SK-N-SH (cell line): ENCODE results near the gene CENPO. TPM values are rescaled to one million over a fixed set of nuclear protein-coding genes. Genes with fewer than 3 reads are reported as not detected.

Source experiments
- CTCF ChIA-PET: fragments of 300-600, 350-600 bp; formaldehyde crosslinking; extraction: SDS; loops from one replicate; lab custom pipeline; 2021; lab: Yijun Ruan, JAX
- POLR2A ChIA-PET: fragments of 350-600 bp; sonication (Branson Sonifier 250); formaldehyde crosslinking; extraction: SDS; loops from one replicate; lab custom pipeline; 2020; ENCODE audit warnings: antibody characterized with exemption, inconsistent platforms; lab: Yijun Ruan, JAX
- DNase-seq: peaks from one replicate; pipeline ENCODE4 v3.0.0; 2012
- H2AFZ ChIP-seq: fragments of 200-600 bp; sonication (generic); 2 replicates; pipeline ENCODE4 v1.8.1; 2016; ENCODE audit warnings: antibody characterized with exemption, mild to moderate bottlenecking, low read depth
- H3F3A ChIP-seq: fragments of 200-600 bp; sonication (generic); replicated peaks from 2 replicates; pipeline ENCODE3; 2016; ENCODE audit warnings: antibody characterized with exemption, mild to moderate bottlenecking; ENCODE audit not compliant: insufficient read depth
- H3K27ac ChIP-seq, 2 experiments: fragments of 200-500 bp in 1 of 2; fragments of 200-600 bp in 1 of 2; sonication (Bioruptor generic) in 1 of 2; sonication (generic), shearing (Covaris generic) in 1 of 2; 2 replicates each; pipeline versions ENCODE4 v1.5.1 to v1.6.1; 2014 to 2016; ENCODE audit warnings: low read depth in 2 of 2, inconsistent platforms in 1 of 2, low read length in 1 of 2, mild to moderate bottlenecking in 1 of 2, mixed read lengths in 1 of 2
- H3K27me3 ChIP-seq: fragments of 200-600 bp; sonication (generic), shearing (Covaris generic); 2 replicates; pipeline ENCODE4 v1.6.1; 2016; ENCODE audit warnings: mixed run types; ENCODE audit not compliant: insufficient read depth
- H3K36me3 ChIP-seq, 2 experiments: fragments of 200-500 bp in 1 of 2; fragments of 200-600 bp in 1 of 2; sonication (Bioruptor generic) in 1 of 2; sonication (generic) in 1 of 2; replicated peaks in 1 of 2; 2 replicates each; pipeline versions ENCODE3 to v1.5.1; 2014 to 2016; ENCODE audit warnings: low read length in 1 of 2, mild to moderate bottlenecking in 1 of 2; ENCODE audit not compliant: insufficient read depth in 2 of 2, control insufficient read depth in 1 of 2
- H3K4me1 ChIP-seq, 2 experiments: fragments of 200-500 bp in 1 of 2; fragments of 200-600 bp in 1 of 2; sonication (Bioruptor generic) in 1 of 2; sonication (generic), shearing (Covaris generic) in 1 of 2; 2 replicates each; pipeline versions ENCODE4 v1.5.1 to v1.6.1; 2014 to 2016; ENCODE audit warnings: low read depth in 1 of 2, low read length in 1 of 2, mixed run types in 1 of 2; ENCODE audit not compliant: insufficient read depth in 2 of 2, control insufficient read depth in 1 of 2
- H3K4me2 ChIP-seq: fragments of 200-600 bp; sonication (generic), shearing (Covaris generic); 2 replicates; pipeline ENCODE4 v1.6.1; 2017; ENCODE audit warnings: mixed run types
- H3K4me3 ChIP-seq, 2 experiments: fragments of 200-500 bp in 1 of 2; fragments of 200-600 bp in 1 of 2; sonication (Bioruptor generic) in 1 of 2; sonication (generic), shearing (Covaris generic) in 1 of 2; 2 replicates each; pipeline versions ENCODE4 v1.5.1 to v1.8.1; 2014 to 2016; ENCODE audit warnings: low read depth in 2 of 2, inconsistent platforms in 1 of 2, low read length in 1 of 2, mild to moderate bottlenecking in 1 of 2, mixed read lengths in 1 of 2, moderate library complexity in 1 of 2
- H3K79me2 ChIP-seq: fragments of 200-600 bp; sonication (generic); 2 replicates; pipeline ENCODE4 v1.8.1; 2017; ENCODE audit warnings: mild to moderate bottlenecking; ENCODE audit not compliant: insufficient read depth
- H3K9ac ChIP-seq: fragments of 200-600 bp; sonication (generic); 2 replicates; pipeline ENCODE4 v1.6.1; 2017; ENCODE audit warnings: mixed run types
- H3K9me2 ChIP-seq: fragments of 200-600 bp; sonication (generic); 2 replicates; pipeline ENCODE4 v1.6.1; 2017; ENCODE audit warnings: mixed run types
- H3K9me3 ChIP-seq: fragments of 200-600 bp; sonication (generic); 2 replicates; pipeline ENCODE4 v1.6.1; 2017; ENCODE audit warnings: mixed run types, mild to moderate bottlenecking, moderate library complexity
- H4K20me1 ChIP-seq: fragments of 200-600 bp; sonication (generic); 2 replicates; pipeline ENCODE4 v1.6.1; 2017; ENCODE audit warnings: mild to moderate bottlenecking, mixed run types; ENCODE audit not compliant: insufficient read depth
- CHD2 ChIP-seq: fragments of 150-350 bp; IDR thresholded peaks from 2 replicates; pipeline ENCODE4 v1.6.1; 2018; ENCODE audit warnings: low read length; ENCODE audit not compliant: partially characterized antibody
- CTCF ChIP-seq: fragments of 200-600 bp; sonication (generic); IDR thresholded peaks from 2 replicates; pipeline ENCODE4 v1.6.1; 2017; ENCODE audit warnings: antibody characterized with exemption, mild to moderate bottlenecking, moderate library complexity
- EP300 ChIP-seq, 2 experiments: IDR thresholded peaks; 2 replicates each; pipeline versions ENCODE4 v1.4.0 to v1.6.1; 2012; ENCODE audit warnings: borderline replicate concordance in 1 of 2, low read depth in 1 of 2, low read length in 1 of 2
- GABPA ChIP-seq: IDR thresholded peaks from 2 replicates; pipeline ENCODE4 v1.4.0; 2012; ENCODE audit warnings: low read depth, mild to moderate bottlenecking
- MAX ChIP-seq: IDR thresholded peaks from 2 replicates; pipeline ENCODE4 v1.4.0; 2012; ENCODE audit warnings: low read depth
- NFIC ChIP-seq: IDR thresholded peaks from 2 replicates; pipeline ENCODE4 v1.4.0; 2012; ENCODE audit warnings: borderline replicate concordance
- POLR2AphosphoS5 ChIP-seq: IDR thresholded peaks from 2 replicates; pipeline ENCODE4 v1.6.1; 2012; ENCODE audit warnings: low read depth, low read length
- RAD21 ChIP-seq: IDR thresholded peaks from 2 replicates; pipeline ENCODE4 v1.6.1; 2012; ENCODE audit warnings: mild to moderate bottlenecking, low read length
- REST ChIP-seq: IDR thresholded peaks from 2 replicates; pipeline ENCODE4 v1.6.1; 2012; ENCODE audit warnings: mild to moderate bottlenecking, low read depth, low read length, moderate library complexity
- SMC3 ChIP-seq: IDR thresholded peaks from 2 replicates; pipeline ENCODE4 v1.6.1; 2012; ENCODE audit warnings: low read depth, low read length, improper control_type of control experiment
- USF2 ChIP-seq: fragments of 150-350 bp; IDR thresholded peaks from 2 replicates; pipeline ENCODE4 v1.6.1; 2017; ENCODE audit warnings: antibody characterized with exemption, low read length, low read depth, borderline replicate concordance
- WGBS: methylation state at CpG from one replicate; pipeline ENCODE4 v1.1.6; 2017; ENCODE audit warnings: low lambda C conversion rate; 5-methylcytosine and 5-hydroxymethylcytosine counted together
- polyA plus RNA-seq, 3 experiments: library from polyadenylated mRNA; depleted of rRNA; stranded (reverse); fragments of >200 nt; gene quantifications; 2 replicates each; pipeline ENCODE4 v1.2.3, GENCODE V29; 2012
- TF ChIP-seq, protein P1 (sequence below): IDR thresholded peaks from 2 replicates; pipeline ENCODE4; 2012
- TF ChIP-seq, protein P2 (sequence below): IDR thresholded peaks from 2 replicates; pipeline ENCODE4 v1.4.0; 2012; ENCODE audit warnings: low read depth, borderline replicate concordance

CENPO gene
- polyA plus RNA-seq, 1 of the 3 experiments (the other 2 are of a cell fraction): 18.3 TPM

DNA sequence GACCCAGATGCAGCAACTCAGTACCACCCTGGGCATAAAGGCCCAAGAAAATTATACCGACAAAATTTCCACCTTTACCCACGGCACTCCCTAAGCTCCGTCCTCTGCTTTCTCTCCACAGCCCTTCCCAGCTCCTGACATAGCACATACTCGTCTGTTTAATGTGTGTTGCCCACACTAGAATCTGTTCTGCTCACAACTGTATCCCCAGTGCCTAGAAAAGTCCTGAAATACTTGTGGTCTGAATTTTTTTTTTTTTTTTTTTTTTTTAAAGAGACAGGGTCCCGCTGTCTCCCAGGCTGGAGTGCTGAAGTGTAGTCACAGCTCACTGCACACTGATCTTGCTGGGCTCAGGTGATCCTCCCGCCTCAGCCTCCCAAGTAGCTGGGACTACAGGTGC lies 64.5 kb downstream of the CENPO start:
- Histone ChIP-seq H3K4me2 (no peak overlapping the region), H3K9me3 (no peaks in the 10 kb centered on the region), H2AFZ (no peak overlapping the region), H3K36me3 (no peaks in the 10 kb centered on the region), H3K27ac (no peak overlapping the region), H3K9me2 (no peaks in the 10 kb centered on the region), H3K4me3 (no peak overlapping the region), H3K79me2 (no peaks in the 10 kb centered on the region), H3K9ac (no peak overlapping the region), H3F3A (no peaks in the 10 kb centered on the region), H3K27me3 (no peaks in the 10 kb centered on the region), H4K20me1 (no peaks in the 10 kb centered on the region), H3K4me1 (peaks cover 8 to 10% of the 10 kb centered on the region in 2 experiments; a peak in 2 of 4 replicates)
- CTCF ChIA-PET: interaction anchor here (0.6 to 5.3 kb wide), 3 partner anchors 13 to 30 kb away, joined by 4 to 25 read pairs (median 6); no protein-coding TSS in a partner anchor
- TF ChIP-seq SMC3 (no peak), MAX (no peak), USF2 (no peak)
- 95% methylated on average over 6 of the region's 6 CpGs for WGBS
- POLR2A ChIA-PET: no interaction called here
- no peak for DNase-seq

DNA sequence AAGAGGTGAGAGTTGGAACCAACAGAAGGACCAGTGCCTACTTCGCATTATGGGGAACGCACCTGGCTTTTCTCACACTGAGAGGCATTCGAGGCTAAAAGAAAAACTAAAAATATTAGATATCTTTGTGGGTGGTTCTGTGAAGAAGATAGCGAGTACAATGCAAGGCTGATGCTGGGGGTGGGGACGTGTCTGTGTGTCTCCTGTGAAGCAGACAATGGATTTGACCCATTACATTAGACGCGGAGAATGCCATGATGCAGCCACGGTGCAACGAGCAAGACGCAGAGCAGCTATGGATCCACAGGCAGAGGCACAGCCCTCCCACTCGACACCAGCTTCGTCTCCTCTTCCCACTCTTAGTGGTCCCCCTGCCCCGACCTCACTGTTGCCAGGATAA lies 65.8 kb downstream of the CENPO start:
- Histone ChIP-seq H3K27me3 (no peaks in the 10 kb centered on the region), H3F3A (no peaks in the 10 kb centered on the region), H3K27ac (no peak overlapping the region), H4K20me1 (no peaks in the 10 kb centered on the region), H3K4me2 (no peak overlapping the region), H3K9me2 (no peaks in the 10 kb centered on the region), H3K36me3 (no peaks in the 10 kb centered on the region), H3K79me2 (no peaks in the 10 kb centered on the region), H3K4me1 (peaks cover 8 to 10% of the 10 kb centered on the region in 2 experiments; a peak in 2 of 4 replicates), H3K9me3 (no peaks in the 10 kb centered on the region), H3K9ac (no peak overlapping the region), H2AFZ (no peak overlapping the region), H3K4me3 (no peak overlapping the region)
- TF ChIP-seq CHD2: no peak
- TF ChIP-seq, protein P1, sequence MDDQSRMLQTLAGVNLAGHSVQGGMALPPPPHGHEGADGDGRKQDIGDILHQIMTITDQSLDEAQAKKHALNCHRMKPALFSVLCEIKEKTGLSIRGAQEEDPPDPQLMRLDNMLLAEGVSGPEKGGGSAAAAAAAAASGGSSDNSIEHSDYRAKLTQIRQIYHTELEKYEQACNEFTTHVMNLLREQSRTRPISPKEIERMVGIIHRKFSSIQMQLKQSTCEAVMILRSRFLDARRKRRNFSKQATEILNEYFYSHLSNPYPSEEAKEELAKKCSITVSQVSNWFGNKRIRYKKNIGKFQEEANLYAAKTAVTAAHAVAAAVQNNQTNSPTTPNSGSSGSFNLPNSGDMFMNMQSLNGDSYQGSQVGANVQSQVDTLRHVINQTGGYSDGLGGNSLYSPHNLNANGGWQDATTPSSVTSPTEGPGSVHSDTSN: no peak
- no peak for TF ChIP-seq MAX
- TF ChIP-seq GABPA: no peak
- TF ChIP-seq RAD21: no peak
- TF ChIP-seq, protein P2, sequence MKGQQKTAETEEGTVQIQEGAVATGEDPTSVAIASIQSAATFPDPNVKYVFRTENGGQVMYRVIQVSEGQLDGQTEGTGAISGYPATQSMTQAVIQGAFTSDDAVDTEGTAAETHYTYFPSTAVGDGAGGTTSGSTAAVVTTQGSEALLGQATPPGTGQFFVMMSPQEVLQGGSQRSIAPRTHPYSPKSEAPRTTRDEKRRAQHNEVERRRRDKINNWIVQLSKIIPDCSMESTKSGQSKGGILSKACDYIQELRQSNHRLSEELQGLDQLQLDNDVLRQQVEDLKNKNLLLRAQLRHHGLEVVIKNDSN: no peak
- TF ChIP-seq POLR2AphosphoS5: no peak
- TF ChIP-seq REST: no peak
- TF ChIP-seq CTCF: no peak
- no peak for TF ChIP-seq NFIC
- TF ChIP-seq USF2: no peak
- no peak for TF ChIP-seq EP300 (IDR thresholded peaks at IDR 0.05; ENCODE audit: borderline replicate concordance in 1 of 2, low read depth in 1 of 2, low read length in 1 of 2)
- DNase-seq: no peak
- WGBS: 85% methylated on average over 13 of the region's 13 CpGs
- ChIA-PET CTCF (interaction anchor here (2.2 kb wide), 1 partner anchor 31 kb away, joined by 6 read pairs; no protein-coding TSS in a partner anchor), POLR2A (no interaction called here)
